Measurements from ENCODE around the gene ENO3. TPM values are rescaled to one million over a fixed set of nuclear protein-coding genes. Genes with fewer than 3 reads are reported as not detected.

Gene ENO3
- total and polyA plus RNA-seq, 2 donors (not counting 3 experiments of a cell fraction or from before 2014, with no cell fraction given), result 5.5 to 5.9 TPM

DNA sequence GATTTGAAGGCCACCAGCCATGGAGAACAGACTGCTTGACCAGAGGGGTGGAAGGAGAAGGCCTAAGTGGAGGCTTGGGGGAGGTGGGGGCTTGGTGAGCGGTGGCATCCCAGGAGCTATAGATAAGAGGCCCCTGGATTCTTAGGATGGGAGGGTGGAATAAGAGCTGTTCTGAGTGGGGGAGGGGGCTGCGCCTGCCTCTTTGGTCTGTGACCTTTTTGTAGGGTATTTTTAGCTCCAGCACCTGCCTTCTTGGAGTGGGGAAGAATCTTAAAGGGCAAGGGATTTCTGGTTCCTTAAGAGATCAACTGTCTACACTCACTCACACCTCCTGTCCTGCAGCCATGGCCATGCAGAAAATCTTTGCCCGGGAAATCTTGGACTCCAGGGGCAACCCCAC is 567 bp downstream of the ENO3 start:
- dilution Hi-C loops (cut with MboI; ENCODE audit: extremely low pct_ligation_motif_present, low sequenced_read_pairs), result no loop called here
- TF ChIP-seq GATA2 (IDR thresholded peaks at IDR 0.05; ENCODE audit: insufficient read depth, insufficient read length, low read depth, low read length) (no peak), POLR2A (IDR thresholded peaks at IDR 0.05; ENCODE audit: low read depth, low read length) (no peak), POLR2AphosphoS5 (IDR thresholded peaks at IDR 0.05; ENCODE audit: insufficient read depth, low read depth, low read length) (no peak), JUN (IDR thresholded peaks at IDR 0.05; ENCODE audit: borderline replicate concordance, insufficient read depth, insufficient read length, low read depth) (no peak), MYC (IDR thresholded peaks at IDR 0.05; ENCODE audit: low read depth, low read length) (no peak), FOS (IDR thresholded peaks at IDR 0.05; ENCODE audit: borderline replicate concordance, insufficient read depth, low read length) (no peak), EZH2 (IDR thresholded peaks at IDR 0.05; ENCODE audit: borderline replicate concordance, low read depth, low read length, severe bottlenecking) (no peak)
- TF ChIP-seq, protein P1, sequence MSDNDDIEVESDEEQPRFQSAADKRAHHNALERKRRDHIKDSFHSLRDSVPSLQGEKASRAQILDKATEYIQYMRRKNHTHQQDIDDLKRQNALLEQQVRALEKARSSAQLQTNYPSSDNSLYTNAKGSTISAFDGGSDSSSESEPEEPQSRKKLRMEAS (IDR thresholded peaks at IDR 0.05; ENCODE audit: insufficient read depth, insufficient read length), result no peak
- TF ChIP-seq, protein P2, sequence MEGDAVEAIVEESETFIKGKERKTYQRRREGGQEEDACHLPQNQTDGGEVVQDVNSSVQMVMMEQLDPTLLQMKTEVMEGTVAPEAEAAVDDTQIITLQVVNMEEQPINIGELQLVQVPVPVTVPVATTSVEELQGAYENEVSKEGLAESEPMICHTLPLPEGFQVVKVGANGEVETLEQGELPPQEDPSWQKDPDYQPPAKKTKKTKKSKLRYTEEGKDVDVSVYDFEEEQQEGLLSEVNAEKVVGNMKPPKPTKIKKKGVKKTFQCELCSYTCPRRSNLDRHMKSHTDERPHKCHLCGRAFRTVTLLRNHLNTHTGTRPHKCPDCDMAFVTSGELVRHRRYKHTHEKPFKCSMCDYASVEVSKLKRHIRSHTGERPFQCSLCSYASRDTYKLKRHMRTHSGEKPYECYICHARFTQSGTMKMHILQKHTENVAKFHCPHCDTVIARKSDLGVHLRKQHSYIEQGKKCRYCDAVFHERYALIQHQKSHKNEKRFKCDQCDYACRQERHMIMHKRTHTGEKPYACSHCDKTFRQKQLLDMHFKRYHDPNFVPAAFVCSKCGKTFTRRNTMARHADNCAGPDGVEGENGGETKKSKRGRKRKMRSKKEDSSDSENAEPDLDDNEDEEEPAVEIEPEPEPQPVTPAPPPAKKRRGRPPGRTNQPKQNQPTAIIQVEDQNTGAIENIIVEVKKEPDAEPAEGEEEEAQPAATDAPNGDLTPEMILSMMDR (IDR thresholded peaks at IDR 0.05; ENCODE audit: extremely low read depth in 1 of 2, insufficient read depth in 1 of 2, low read depth in 1 of 2, low read length in 2 of 2), result no peak
- DNase-seq (ENCODE audit: low read depth, low spot score) (no peak), FAIRE-seq (no peak)
- no peaks in the 10 kb centered on the region for H4K20me1 ChIP-seq (replicated peaks; ENCODE audit: control insufficient read depth, extremely low read depth, insufficient read depth, low read length)
- no TSS peak for BruUV-seq (replicated peaks)
- H3K79me2 ChIP-seq (ENCODE audit: control insufficient read depth, insufficient read depth, low read length), result peaks cover 19% of the 10 kb centered on the region
- intact Hi-C loops (cut with micrococcal nuclease), result no loop called here
- H3K4me1 ChIP-seq (ENCODE audit: control insufficient read depth, extremely low read depth, insufficient read depth, low read length), result peaks cover 27% of the 10 kb centered on the region
- peaks cover 0 to 3% of the 10 kb centered on the region in 2 experiments for H3K36me3 ChIP-seq (ENCODE audit: control insufficient read depth in 2 of 2, extremely low read depth in 1 of 2, insufficient read depth in 2 of 2, low read length in 2 of 2)
- no peak overlapping the region for H2AFZ ChIP-seq (ENCODE audit: low read depth, low read length)
- H3K4me3 ChIP-seq (replicated peaks in 1 of 3; ENCODE audit: insufficient read depth in 1 of 3, low read depth in 1 of 3, low read length in 3 of 3), result no peak overlapping the region
- no peak overlapping the region for H3K9ac ChIP-seq (replicated peaks; ENCODE audit: extremely low read depth, insufficient read depth, low read length)
- H3K4me2 ChIP-seq (ENCODE audit: insufficient read depth, low read length), result no peak overlapping the region
- POLR2A ChIA-PET, result interaction anchor here (0.7 to 3.1 kb wide), 3 partner anchors 11 to 244 kb away, joined by 3 to 15 read pairs (median 4); partner anchors contain the start of genes RNF167 and SPAG7
- H3K27me3 ChIP-seq (ENCODE audit: control insufficient read depth in 2 of 2, insufficient read depth in 2 of 2, low read length in 2 of 2), result no peaks in the 10 kb centered on the region
- no peaks in the 10 kb centered on the region for H3K9me3 ChIP-seq (replicated peaks; ENCODE audit: control insufficient read depth, insufficient read depth, low read length)
- CTCF ChIA-PET, result interaction anchor here (1.2 to 1.7 kb wide), 2 partner anchors 16 to 42 kb away, joined by 7 to 9 read pairs; partner anchors contain the start of gene SPAG7
- H3K27ac ChIP-seq (ENCODE audit: insufficient read depth, low read depth, low read length), result no peak overlapping the region
- no peaks in the 10 kb centered on the region for H3K9me1 ChIP-seq (replicated peaks; ENCODE audit: control insufficient read depth, extremely low read depth, insufficient read depth, low read length)

All from endothelial cell of umbilical vein (primary cell).